GM18870 (cell line): Measurements from ENCODE around the gene CACNG3.

Source experiments
- ATAC-seq: cut with Tn5 transposase; IDR thresholded peaks from one replicate; pipeline ENCODE4 v1.9.1; 2021; ENCODE audit warnings: moderate library complexity; ENCODE audit not compliant: unreplicated experiment

The CACNG3 gene

DNA sequence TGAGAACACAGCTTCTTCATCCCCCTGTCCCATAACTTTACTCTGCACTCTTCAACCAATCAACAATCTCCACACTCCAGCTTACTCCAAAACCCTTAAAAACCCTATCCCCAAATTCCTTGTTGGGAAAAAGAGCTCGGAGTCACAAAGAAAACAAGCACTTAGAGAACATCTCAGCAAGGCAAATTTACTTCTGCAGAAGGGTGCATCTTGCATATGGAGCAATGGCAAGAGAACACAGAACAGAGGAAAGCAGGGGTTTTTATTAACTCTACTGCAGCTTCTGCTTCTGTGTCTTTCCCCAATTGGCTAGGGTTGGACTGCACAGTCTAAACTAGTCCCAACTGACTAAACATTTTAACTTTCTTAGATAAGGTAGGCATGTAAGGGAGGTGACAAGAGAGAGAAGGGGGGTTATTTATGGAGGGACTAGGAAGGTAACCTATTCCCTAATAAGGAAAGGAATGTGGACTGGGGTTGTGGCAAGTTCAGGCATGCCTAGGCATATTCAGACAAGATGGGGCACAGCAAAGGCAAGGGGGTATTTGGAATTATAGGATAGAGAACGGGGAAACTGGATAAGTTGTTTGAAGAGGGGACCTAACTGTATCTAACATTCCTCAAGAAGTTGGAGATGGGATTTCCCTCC lies 125.5 kb downstream of the CACNG3 start:
- ATAC-seq, result no peak

DNA sequence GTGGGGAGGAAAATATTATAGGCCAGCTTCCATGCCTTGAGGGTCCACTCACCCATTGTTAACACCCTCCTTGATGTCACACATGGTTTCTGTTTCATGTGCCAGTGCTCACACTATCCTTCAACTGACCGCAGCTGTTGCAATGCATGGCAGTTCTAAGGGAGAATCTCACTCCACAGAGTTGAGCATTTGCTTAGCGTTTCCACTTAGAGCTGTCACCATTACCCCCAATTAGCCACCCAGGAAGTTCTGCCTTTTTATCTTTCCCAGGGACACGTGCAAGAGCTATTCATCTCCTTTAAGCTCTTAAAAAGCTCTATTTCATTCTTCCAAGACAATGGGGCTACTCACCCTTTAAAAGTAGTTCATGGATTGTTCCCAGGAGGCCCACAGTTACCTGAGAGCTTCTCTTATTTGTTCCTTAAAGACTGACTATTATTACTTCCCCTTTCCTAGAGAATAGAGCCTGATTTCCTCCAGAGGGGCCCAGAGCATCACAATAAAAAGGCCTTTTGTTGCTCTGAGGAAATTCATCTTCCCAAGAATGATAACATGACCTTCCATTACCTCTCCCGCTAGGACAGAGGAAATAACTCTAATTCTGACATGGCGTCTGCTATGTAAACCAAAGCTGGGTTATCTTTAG lies 126.8 kb downstream of the CACNG3 start:
- ATAC-seq, result no peak

DNA sequence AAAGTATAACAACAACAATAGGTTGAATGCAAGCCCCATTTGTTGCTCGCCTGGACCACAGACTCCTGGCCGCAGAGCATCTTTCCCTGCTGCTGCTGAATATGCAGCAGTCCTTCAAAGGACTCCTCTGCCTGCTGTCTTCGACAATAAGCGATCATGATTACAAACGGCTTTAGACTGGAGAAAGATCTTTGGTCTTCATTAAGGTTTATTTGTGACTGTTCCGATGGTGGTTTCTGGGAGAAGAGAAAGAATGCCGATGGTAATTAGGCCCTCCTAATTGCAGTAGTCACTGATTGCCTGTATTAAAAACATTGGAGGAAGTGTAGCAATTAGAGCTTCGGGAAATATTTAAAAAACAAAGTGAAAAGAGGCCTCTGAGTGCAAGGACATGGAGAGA lies 138.2 kb downstream of the CACNG3 start:
- no peak for ATAC-seq

DNA sequence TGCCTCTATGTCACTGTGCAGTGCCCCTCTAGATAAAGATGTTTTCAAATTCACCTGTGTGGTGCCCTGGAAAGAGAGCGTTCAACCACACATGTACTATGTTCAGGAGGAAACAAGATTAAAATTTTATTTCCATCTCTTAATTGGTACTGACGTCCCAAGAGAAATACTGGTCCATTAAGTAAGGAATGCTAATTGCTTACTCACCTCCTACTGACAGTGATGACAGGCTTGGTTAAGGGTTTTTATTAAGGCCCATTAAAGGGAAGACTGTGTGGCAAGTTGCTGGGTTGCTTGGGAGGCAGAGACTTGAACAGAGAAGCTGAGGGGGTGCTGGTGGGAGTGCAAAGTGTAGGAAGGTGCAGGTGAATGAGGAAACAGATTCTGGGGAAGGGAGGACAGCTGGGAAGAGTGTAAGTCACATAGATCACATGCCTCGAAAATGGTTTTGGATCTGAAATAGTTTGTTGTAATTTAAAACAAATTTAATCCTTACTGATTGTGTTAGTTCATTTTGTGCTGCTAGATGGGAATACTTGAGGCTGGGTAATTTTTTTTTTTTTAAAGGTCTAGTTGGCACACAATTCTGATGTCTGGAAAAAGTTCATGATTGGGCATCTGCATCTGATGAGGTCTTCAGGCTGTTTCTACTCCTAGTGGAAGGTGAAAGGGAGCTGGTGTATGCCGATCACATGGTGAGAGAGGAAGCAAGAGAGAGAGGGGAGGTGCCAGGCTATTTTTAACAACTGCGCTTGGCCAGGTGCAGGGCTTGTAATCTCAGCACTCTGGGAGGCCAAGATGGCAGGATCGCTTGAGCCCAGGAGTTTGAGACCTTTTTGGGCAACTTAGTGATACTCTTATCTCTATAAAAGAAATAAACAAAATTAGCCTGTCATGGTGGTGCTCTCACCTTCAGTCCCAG lies 140.5 kb downstream of the CACNG3 start:
- ATAC-seq, result no peak

DNA sequence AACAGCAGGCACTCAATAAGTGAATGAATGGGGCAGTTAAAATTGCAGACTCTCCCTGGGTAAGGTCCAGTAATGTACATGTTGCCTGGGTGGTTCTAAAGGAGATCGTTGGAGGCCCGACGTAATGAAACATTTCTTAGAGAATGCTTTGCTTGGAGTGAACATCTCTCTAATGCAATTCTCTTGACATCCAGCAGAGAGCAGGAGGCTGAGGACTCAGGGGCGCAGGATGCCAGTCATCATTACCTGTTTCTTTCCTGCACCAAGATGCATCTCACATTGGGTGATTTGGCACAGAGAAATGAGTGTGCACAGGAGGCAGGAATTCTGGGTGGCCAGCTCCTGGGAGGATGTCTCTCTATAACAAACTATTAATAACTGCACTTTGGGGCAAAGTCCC lies 152.9 kb downstream of the CACNG3 start:
- no peak for ATAC-seq
